ENCODE results near the gene MEIOB. TPM values are rescaled to one million over a fixed set of nuclear protein-coding genes. Genes with fewer than 3 reads are reported as not detected.

MEIOB gene
- total RNA-seq, 1 experiment from 2014 or later: 0.62 TPM

- Histone ChIP-seq H3K9me3 (ENCODE audit: low read depth, low read length, poor library complexity, severe bottlenecking) (no peaks in the 10 kb centered on the region), H3K27ac (ENCODE audit: low read depth, low read length, poor library complexity, severe bottlenecking) (no peak overlapping the region), H3K4me3 (ENCODE audit: low read depth, low read length, poor library complexity, severe bottlenecking) (no peak overlapping the region), H3K4me1 (ENCODE audit: insufficient read depth, low read length, poor library complexity, severe bottlenecking) (no peaks in the 10 kb centered on the region), H3K27me3 (replicated peaks; ENCODE audit: insufficient read depth, low read depth, low read length, poor library complexity) (peaks cover 43% of the 10 kb centered on the region), H3K36me3 (ENCODE audit: insufficient read depth, low read length, poor library complexity, severe bottlenecking) (no peaks in the 10 kb centered on the region)
- intact Hi-C loops (cut with micrococcal nuclease; ENCODE audit: unreplicated experiment): no loop called here
- no peak for DNase-seq (ENCODE audit: low spot score)
- POLR2A ChIA-PET (ENCODE audit: low non-redundant PET): no interaction called here
- TF ChIP-seq CTCF (conservative IDR thresholded peaks at IDR 0.05; ENCODE audit: low read depth, low read length): no peak
- TF ChIP-seq EZH2 (IDR thresholded peaks at IDR 0.05; ENCODE audit: borderline replicate concordance, low read depth, low read length, poor library complexity, severe bottlenecking): no peak
- CTCF ChIA-PET: no interaction called here
- no TSS peak for BruUV-seq (replicated peaks)
Measured at GRCh38 chr16:1914988-1915387, 43.0 kb upstream of the MEIOB start.

GRCh38 chr16:1914084-1914608, 42.2 kb upstream of the MEIOB start:
- H3K4me1 ChIP-seq (ENCODE audit: insufficient read depth, low read length, poor library complexity, severe bottlenecking): no peaks in the 10 kb centered on the region
- no peak overlapping the region for H3K27ac ChIP-seq (ENCODE audit: low read depth, low read length, poor library complexity, severe bottlenecking)
- peaks cover 35% of the 10 kb centered on the region for H3K27me3 ChIP-seq (replicated peaks; ENCODE audit: insufficient read depth, low read depth, low read length, poor library complexity)
- no peaks in the 10 kb centered on the region for H3K36me3 ChIP-seq (ENCODE audit: insufficient read depth, low read length, poor library complexity, severe bottlenecking)
- TF ChIP-seq CTCF (conservative IDR thresholded peaks at IDR 0.05; ENCODE audit: low read depth, low read length) (no peak), EZH2 (IDR thresholded peaks at IDR 0.05; ENCODE audit: borderline replicate concordance, low read depth, low read length, poor library complexity, severe bottlenecking) (no peak)
- BruUV-seq (replicated peaks): no TSS peak
- no peak overlapping the region for H3K4me3 ChIP-seq (ENCODE audit: low read depth, low read length, poor library complexity, severe bottlenecking)
- intact Hi-C loops (cut with micrococcal nuclease; ENCODE audit: unreplicated experiment): no loop called here
- DNase-seq (ENCODE audit: low spot score): no peak
- no peaks in the 10 kb centered on the region for H3K9me3 ChIP-seq (ENCODE audit: low read depth, low read length, poor library complexity, severe bottlenecking)
- ChIA-PET POLR2A (ENCODE audit: low non-redundant PET) (no interaction called here), CTCF (no interaction called here)

- no TSS peak for BruUV-seq (replicated peaks)
- no peak overlapping the region for H3K4me3 ChIP-seq (ENCODE audit: low read depth, low read length, poor library complexity, severe bottlenecking)
- no peaks in the 10 kb centered on the region for H3K4me1 ChIP-seq (ENCODE audit: insufficient read depth, low read length, poor library complexity, severe bottlenecking)
- POLR2A ChIA-PET (ENCODE audit: low non-redundant PET): no interaction called here
- no peak for DNase-seq (ENCODE audit: low spot score)
- intact Hi-C loops (cut with micrococcal nuclease; ENCODE audit: unreplicated experiment): no loop called here
- peaks cover 28% of the 10 kb centered on the region for H3K27me3 ChIP-seq (replicated peaks; ENCODE audit: insufficient read depth, low read depth, low read length, poor library complexity)
- no peak overlapping the region for H3K27ac ChIP-seq (ENCODE audit: low read depth, low read length, poor library complexity, severe bottlenecking)
- no peaks in the 10 kb centered on the region for H3K9me3 ChIP-seq (ENCODE audit: low read depth, low read length, poor library complexity, severe bottlenecking)
- no peaks in the 10 kb centered on the region for H3K36me3 ChIP-seq (ENCODE audit: insufficient read depth, low read length, poor library complexity, severe bottlenecking)
- TF ChIP-seq CTCF (conservative IDR thresholded peaks at IDR 0.05; ENCODE audit: low read depth, low read length) (no peak), EZH2 (IDR thresholded peaks at IDR 0.05; ENCODE audit: borderline replicate concordance, low read depth, low read length, poor library complexity, severe bottlenecking) (no peak)
- CTCF ChIA-PET: no interaction called here
Measured at GRCh38 chr16:1913327-1914083, 41.5 kb upstream of the MEIOB start.
